Fibroblast of lung (primary cell): Measurements from ENCODE around the gene CPNE4. TPM values are rescaled to one million over a fixed set of nuclear protein-coding genes. Genes with fewer than 3 reads are reported as not detected.
A peak's percentile ranks its signal among the peaks of the same experiment; 100 is the strongest.

ENCODE experiments used
- DNase-seq, 2 donors: peaks; one replicate each; pipeline versions ENCODE4 v3.0.0 to v3.0.0-alpha.2; 2010; ENCODE audit warnings: low read depth in 2 of 2
- H2AFZ ChIP-seq: 2 replicates; pipeline ENCODE4 v1.5.1; 2012; ENCODE audit warnings: low read length, control low read depth, inconsistent platforms
- H3K27ac ChIP-seq: 2 replicates; pipeline ENCODE4 v1.5.1; 2011; ENCODE audit warnings: low read length, control low read depth; ENCODE audit not compliant: insufficient read depth
- H3K27me3 ChIP-seq: 2 replicates; pipeline ENCODE4 v1.5.1; 2011; ENCODE audit warnings: mild to moderate bottlenecking, low read length; ENCODE audit not compliant: control insufficient read depth, insufficient read depth
- H3K36me3 ChIP-seq: 2 replicates; pipeline ENCODE4 v1.5.1; 2011; ENCODE audit warnings: low read length; ENCODE audit not compliant: control insufficient read depth, insufficient read depth
- H3K4me1 ChIP-seq: 2 replicates; pipeline ENCODE4 v1.5.1; 2011; ENCODE audit warnings: low read length; ENCODE audit not compliant: control insufficient read depth, insufficient read depth; ENCODE audit errors: extremely low read depth
- H3K4me2 ChIP-seq: 2 replicates; pipeline ENCODE4 v1.5.1; 2011; ENCODE audit warnings: low read length, control low read depth; ENCODE audit not compliant: insufficient read depth; ENCODE audit errors: extremely low read depth
- H3K4me3 ChIP-seq, 4 experiments: fragments of 200-600 bp in 1 of 4; sonication (generic) in 1 of 4; replicated peaks in 1 of 4; 2 replicates each; pipeline ENCODE4 v1.5.1; 2011 to 2016; ENCODE audit warnings: low read length in 4 of 4, low read depth in 3 of 4, mild to moderate bottlenecking in 3 of 4, control low read depth in 2 of 4, inconsistent platforms in 1 of 4, mixed read lengths in 1 of 4; ENCODE audit not compliant: insufficient read depth in 1 of 4; ENCODE audit errors: control extremely low read depth in 1 of 4
- H3K79me2 ChIP-seq: 2 replicates; pipeline ENCODE4 v1.5.1; 2012; ENCODE audit warnings: mild to moderate bottlenecking, low read length, inconsistent platforms; ENCODE audit not compliant: control insufficient read depth, insufficient read depth
- H3K9ac ChIP-seq: 2 replicates; pipeline ENCODE4 v1.5.1; 2011; ENCODE audit warnings: mild to moderate bottlenecking, low read length, control low read depth; ENCODE audit not compliant: insufficient read depth
- H3K9me3 ChIP-seq: 2 replicates; pipeline ENCODE4 v1.5.1; 2012; ENCODE audit warnings: low read depth, low read length; ENCODE audit not compliant: control insufficient read depth, insufficient read depth
- H4K20me1 ChIP-seq: 2 replicates; pipeline ENCODE4 v1.5.1; 2011; ENCODE audit warnings: low read length; ENCODE audit not compliant: control insufficient read depth, insufficient read depth; ENCODE audit errors: extremely low read depth
- CTCF ChIP-seq, 2 donors: IDR thresholded peaks in 1 of 2; conservative IDR thresholded peaks in 1 of 2; 1 replicate in 1 of 2; 2 replicates in 1 of 2; pipeline ENCODE4 v1.5.1; 2011 to 2012; ENCODE audit warnings: low read length in 2 of 2, control low read depth in 1 of 2, inconsistent platforms in 1 of 2, low read depth in 1 of 2, mild to moderate bottlenecking in 1 of 2
- EZH2 ChIP-seq: IDR thresholded peaks from 2 replicates; pipeline ENCODE4 v1.5.1; 2012; ENCODE audit warnings: low read length, control low read depth, mild to moderate bottlenecking; ENCODE audit errors: missing control alignments
- polyA plus RNA-seq, 2 donors: library from polyadenylated mRNA; depleted of rRNA in 1 of 2; stranded (reverse) in 1 of 2; unstranded in 1 of 2; fragments of >200 nt; gene quantifications; 2 replicates each; pipeline ENCODE4 v1.2.1, GENCODE V29; 2011 to 2012; ENCODE audit warnings: missing spikeins in 1 of 2
- total RNA-seq: library from RNA; depleted of rRNA; stranded (reverse); fragments of >200 nt; gene quantifications from 2 replicates; pipeline ENCODE4 v1.2.1, GENCODE V29; 2014

The CPNE4 gene
- total and polyA plus RNA-seq, 2 donors (not counting 1 experiment from before 2014, with no cell fraction given): 0.17 TPM; not detected in 1

- DNase-seq: peak in 1 of 2 donors; percentile 26
- no peak overlapping the region for H3K27ac ChIP-seq
- H3K79me2 ChIP-seq: no peaks in the 10 kb centered on the region
Observed at GRCh38 chr3:131485119-131485518, 549.7 kb downstream of the CPNE4 start.

GRCh38 chr3:131484496-131485111 lies 550.2 kb downstream of the CPNE4 start:
- no peaks in the 10 kb centered on the region for H3K9me3 ChIP-seq
- no peaks in the 10 kb centered on the region for H3K27me3 ChIP-seq
- no peak for DNase-seq
- no peak overlapping the region for H3K9ac ChIP-seq
- no peaks in the 10 kb centered on the region for H3K79me2 ChIP-seq
- H3K4me2 ChIP-seq: no peak overlapping the region
- H3K27ac ChIP-seq: no peak overlapping the region
- H3K4me3 ChIP-seq: no peak overlapping the region
- no peaks in the 10 kb centered on the region for H3K4me1 ChIP-seq
- H4K20me1 ChIP-seq: no peaks in the 10 kb centered on the region
- TF ChIP-seq CTCF (conservative IDR thresholded peaks at IDR 0.05 in 1 of 2, IDR thresholded peaks at IDR 0.05 in 1 of 2; ENCODE audit: low read depth in 1 of 2, low read length in 2 of 2): no peak
- no peak for TF ChIP-seq EZH2
- no peak overlapping the region for H2AFZ ChIP-seq
- no peaks in the 10 kb centered on the region for H3K36me3 ChIP-seq

More at GRCh38 chr3:131485119-131485518, 549.7 kb downstream of the CPNE4 start:
- TF ChIP-seq EZH2 (no peak), CTCF (conservative IDR thresholded peaks at IDR 0.05 in 1 of 2, IDR thresholded peaks at IDR 0.05 in 1 of 2; ENCODE audit: low read depth in 1 of 2, low read length in 2 of 2) (no peak)
- Histone ChIP-seq H3K9me3 (no peaks in the 10 kb centered on the region), H3K4me2 (no peak overlapping the region), H2AFZ (no peak overlapping the region), H4K20me1 (no peaks in the 10 kb centered on the region), H3K27me3 (no peaks in the 10 kb centered on the region), H3K4me1 (no peaks in the 10 kb centered on the region), H3K4me3 (no peak overlapping the region), H3K36me3 (no peaks in the 10 kb centered on the region), H3K9ac (no peak overlapping the region)
